ENCODE measurements around the gene DAP. TPM values are rescaled to one million over a fixed set of nuclear protein-coding genes. Genes with fewer than 3 reads are reported as not detected.

DAP gene
- total RNA-seq, 1 experiment from 2014 or later = 17.1 TPM

GRCh38 chr5:10672146-10673016 lies 88.7 kb downstream of the DAP start:
- in situ Hi-C loops (cut with HindIII; ENCODE audit: low pct_unique_long_range_greater_than_20kb, low sequenced_read_pairs) = no loop called here
- DNase-seq (ENCODE audit: low read depth, low spot score) = no peak

DNA sequence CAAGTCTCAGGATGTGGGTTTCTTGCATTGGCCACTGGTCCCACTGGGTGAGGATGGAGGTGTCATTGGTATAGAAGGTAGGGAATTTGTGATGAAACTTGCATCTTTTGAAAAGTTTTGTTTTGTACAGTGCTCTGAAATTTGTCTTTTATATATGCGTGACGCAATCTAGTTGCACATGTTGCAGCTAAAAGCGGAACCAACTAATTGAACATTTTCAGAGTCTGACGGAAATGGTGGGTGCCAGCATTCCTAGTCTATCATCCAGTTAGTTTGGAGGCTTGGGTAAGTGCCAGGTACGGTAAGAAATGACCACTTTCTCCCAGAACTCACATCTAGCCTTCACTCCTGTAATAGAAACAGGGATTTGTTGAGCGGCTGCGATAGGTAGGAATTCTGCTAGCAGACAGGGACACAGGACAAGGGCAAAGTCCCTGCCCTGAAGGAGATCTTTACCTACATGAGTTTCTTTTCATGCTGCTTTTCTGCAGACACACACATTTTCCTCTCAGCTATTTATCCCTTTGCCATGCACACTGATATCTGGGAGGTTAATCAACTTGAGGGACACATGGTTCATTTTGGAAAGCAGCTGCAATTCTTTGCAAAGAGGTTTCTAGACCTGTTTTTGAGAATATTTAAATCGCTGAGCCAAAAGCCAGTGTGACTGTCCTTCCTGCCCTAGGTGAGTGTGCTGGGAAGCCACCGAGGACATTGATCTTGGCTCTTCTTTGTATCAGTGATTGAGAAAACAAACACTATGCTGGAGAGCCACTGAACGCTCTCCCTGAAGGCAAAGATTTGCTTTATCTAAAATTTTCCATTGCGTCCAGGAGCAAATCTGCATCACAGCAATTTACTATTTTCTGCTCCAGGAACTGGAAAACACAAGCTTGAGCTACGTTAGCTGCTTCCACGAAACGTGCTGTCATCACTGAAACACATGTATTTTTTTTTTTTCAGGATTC lies 89.7 kb downstream of the DAP start:
- in situ Hi-C loops (cut with HindIII; ENCODE audit: low pct_unique_long_range_greater_than_20kb, low sequenced_read_pairs) = no loop called here
- DNase-seq (ENCODE audit: low read depth, low spot score) = no peak

GRCh38 chr5:10669983-10670382 lies 91.1 kb downstream of the DAP start:
- DNase-seq (ENCODE audit: low read depth, low spot score) = no peak
- in situ Hi-C loops (cut with HindIII; ENCODE audit: low pct_unique_long_range_greater_than_20kb, low sequenced_read_pairs) = loop anchor here (10.0 kb wide), 1 partner anchor 185 kb away; no protein-coding TSS in a partner anchor

DNA sequence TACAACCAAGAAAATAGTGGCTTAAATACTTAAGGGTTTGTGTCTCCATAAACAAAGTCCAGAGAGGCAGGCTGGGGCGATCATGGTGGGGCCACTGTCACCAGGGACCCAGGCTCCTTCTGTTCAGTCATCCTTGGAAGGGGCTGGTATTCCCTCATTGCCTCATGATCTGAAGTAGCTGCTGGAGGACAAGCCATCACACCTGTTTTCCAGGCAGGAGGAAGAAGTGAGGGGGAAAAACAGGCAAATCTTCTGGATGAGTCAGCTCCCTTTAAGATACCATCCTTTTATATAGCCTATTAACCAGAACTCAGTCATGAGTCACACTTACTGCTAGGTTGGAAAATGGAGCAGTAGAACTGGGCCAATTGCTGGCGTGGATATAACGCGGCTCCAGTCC lies 92.3 kb downstream of the DAP start:
- DNase-seq (ENCODE audit: low read depth, low spot score) = no peak
- in situ Hi-C loops (cut with HindIII; ENCODE audit: low pct_unique_long_range_greater_than_20kb, low sequenced_read_pairs) = loop anchor here (10.0 kb wide), 1 partner anchor 184 kb away; no protein-coding TSS in a partner anchor

DNA sequence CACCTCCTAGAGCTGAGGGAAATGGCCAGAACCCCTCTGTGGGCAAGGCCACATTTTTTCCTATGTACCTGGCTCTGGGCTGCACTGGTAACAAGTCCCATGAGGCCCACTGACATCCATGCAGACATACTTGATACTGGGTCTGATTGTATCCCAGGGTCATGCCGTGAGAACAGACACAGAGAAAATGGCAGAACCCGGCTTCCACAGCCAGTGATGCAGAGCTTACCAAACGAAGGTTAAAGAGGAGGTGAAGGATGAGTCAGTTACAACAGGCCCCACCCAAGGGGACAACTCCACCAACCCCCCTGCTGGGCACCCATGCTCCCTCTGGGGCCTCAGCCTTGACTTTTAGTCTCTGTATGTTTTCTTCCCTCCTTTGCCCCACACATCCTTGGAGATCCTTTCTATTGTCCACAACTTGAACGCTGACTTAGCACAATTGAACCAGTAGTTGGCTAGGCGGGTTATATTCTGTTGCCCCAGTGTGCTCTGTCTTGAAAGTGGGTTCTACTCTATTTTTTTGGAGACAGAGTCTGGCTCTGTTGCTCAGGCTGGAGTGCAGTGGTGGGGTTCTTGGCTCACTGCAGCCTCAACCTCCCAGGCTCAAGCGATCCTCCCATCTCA lies 93.5 kb downstream of the DAP start:
- in situ Hi-C loops (cut with HindIII; ENCODE audit: low pct_unique_long_range_greater_than_20kb, low sequenced_read_pairs) = loop anchor here (10.0 kb wide), 1 partner anchor 183 kb away; no protein-coding TSS in a partner anchor
- DNase-seq (ENCODE audit: low read depth, low spot score) = no peak

DNA sequence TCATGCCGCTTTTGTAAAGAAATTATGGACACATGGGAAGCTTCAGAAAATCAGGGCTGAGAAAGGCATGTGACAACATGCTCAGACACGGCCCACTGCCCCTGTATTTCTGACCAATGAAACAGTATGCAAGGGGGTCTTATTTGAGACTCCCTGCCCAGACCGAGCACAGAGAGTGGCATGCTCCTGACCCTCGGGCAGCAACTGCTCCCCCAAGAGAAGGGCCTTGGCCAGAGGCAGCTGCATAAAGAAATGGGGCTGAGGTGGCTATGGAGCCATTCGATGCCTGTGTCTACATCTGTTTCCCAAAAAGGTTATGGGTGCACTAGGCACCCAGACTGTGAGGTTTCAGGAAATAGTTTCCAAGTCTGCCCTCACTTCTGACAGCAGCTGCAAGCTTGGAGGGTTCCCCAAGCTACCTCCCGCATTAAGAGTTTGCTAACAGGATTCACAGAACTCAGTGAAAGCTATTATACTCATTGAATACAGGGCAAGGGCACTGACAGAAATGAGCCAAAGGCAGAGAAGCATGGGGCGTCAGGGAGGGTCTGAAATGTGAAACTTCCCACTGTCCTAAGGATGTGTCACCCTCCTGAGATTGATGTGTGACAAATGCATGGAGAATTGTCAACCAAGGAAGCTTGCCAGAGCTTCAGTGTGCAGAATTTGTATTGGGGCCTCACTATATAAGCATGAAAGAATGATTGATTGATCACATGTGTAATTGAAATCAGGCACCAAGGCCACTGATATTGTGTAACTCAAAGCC lies 94.3 kb downstream of the DAP start:
- in situ Hi-C loops (cut with HindIII; ENCODE audit: low pct_unique_long_range_greater_than_20kb, low sequenced_read_pairs) = loop anchor here (10.0 kb wide), 1 partner anchor 182 kb away; no protein-coding TSS in a partner anchor

GRCh38 chr5:10665799-10666198 lies 95.2 kb downstream of the DAP start:
- DNase-seq (ENCODE audit: low read depth, low spot score) = no peak
- in situ Hi-C loops (cut with HindIII; ENCODE audit: low pct_unique_long_range_greater_than_20kb, low sequenced_read_pairs) = loop anchor here (10.0 kb wide), 1 partner anchor 181 kb away; no protein-coding TSS in a partner anchor

More for the DNA sequence above, 94.3 kb downstream of the DAP start:
- no peak for DNase-seq (ENCODE audit: low read depth, low spot score)

- peak; percentile 21 for DNase-seq (ENCODE audit: low read depth, low spot score)
- in situ Hi-C loops (cut with HindIII; ENCODE audit: low pct_unique_long_range_greater_than_20kb, low sequenced_read_pairs) = loop anchor here (10.0 kb wide), 1 partner anchor 179 kb away; no protein-coding TSS in a partner anchor
Observed at GRCh38 chr5:10664180-10664769, 96.8 kb downstream of the DAP start.

DNA sequence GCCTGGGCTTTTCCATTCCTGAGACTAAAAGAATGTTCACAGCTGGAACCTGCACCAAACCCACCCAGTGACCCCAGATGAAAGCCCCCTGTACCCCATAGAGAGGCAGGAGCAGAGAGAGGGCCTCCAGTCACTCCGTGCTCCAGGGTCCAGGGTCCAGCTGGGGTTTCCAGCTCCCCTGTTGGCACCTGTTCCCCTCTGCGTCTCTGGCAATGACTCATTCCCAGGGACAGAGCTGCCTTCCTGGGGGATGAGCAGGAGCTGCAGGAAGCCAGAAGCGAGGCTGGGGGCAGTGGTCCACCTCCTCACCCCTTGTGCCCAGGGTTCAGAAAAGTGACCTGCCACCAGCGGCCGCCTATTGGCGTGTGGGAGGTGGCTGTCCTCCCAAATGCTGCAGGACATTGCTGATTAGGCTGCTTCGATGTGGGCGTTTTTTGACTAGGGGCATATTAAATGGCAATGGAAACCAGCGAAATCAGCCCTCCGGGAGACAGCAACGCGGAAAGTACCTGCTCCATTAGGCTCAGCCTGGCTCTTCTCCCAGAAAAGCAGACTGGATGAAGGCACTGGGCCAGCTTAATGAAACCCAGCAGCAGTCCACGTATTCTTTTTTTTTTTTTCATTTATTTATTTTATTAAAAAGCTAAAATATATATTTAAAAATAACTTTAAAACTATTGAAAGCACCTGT lies 97.4 kb downstream of the DAP start:
- DNase-seq (ENCODE audit: low read depth, low spot score) = no peak
- in situ Hi-C loops (cut with HindIII; ENCODE audit: low pct_unique_long_range_greater_than_20kb, low sequenced_read_pairs) = loop anchor here (10.0 kb wide), 1 partner anchor 179 kb away; no protein-coding TSS in a partner anchor

GRCh38 chr5:10662661-10663488 lies 98.2 kb downstream of the DAP start:
- in situ Hi-C loops (cut with HindIII; ENCODE audit: low pct_unique_long_range_greater_than_20kb, low sequenced_read_pairs) = loop anchor here (10.0 kb wide), 1 partner anchor 178 kb away; no protein-coding TSS in a partner anchor

GRCh38 chr5:10662083-10662482 lies 99.0 kb downstream of the DAP start:
- DNase-seq (ENCODE audit: low read depth, low spot score) = no peak
- in situ Hi-C loops (cut with HindIII; ENCODE audit: low pct_unique_long_range_greater_than_20kb, low sequenced_read_pairs) = loop anchor here (10.0 kb wide), 1 partner anchor 177 kb away; no protein-coding TSS in a partner anchor

More at GRCh38 chr5:10662661-10663488, 98.2 kb downstream of the DAP start:
- no peak for DNase-seq (ENCODE audit: low read depth, low spot score)

GRCh38 chr5:10661401-10661800 lies 99.6 kb downstream of the DAP start:
- in situ Hi-C loops (cut with HindIII; ENCODE audit: low pct_unique_long_range_greater_than_20kb, low sequenced_read_pairs) = loop anchor here (10.0 kb wide), 1 partner anchor 177 kb away; no protein-coding TSS in a partner anchor

GRCh38 chr5:10660720-10661387 lies 100.2 kb downstream of the DAP start:
- in situ Hi-C loops (cut with HindIII; ENCODE audit: low pct_unique_long_range_greater_than_20kb, low sequenced_read_pairs) = loop anchor here (10.0 kb wide), 1 partner anchor 176 kb away; no protein-coding TSS in a partner anchor

More at GRCh38 chr5:10661401-10661800, 99.6 kb downstream of the DAP start:
- DNase-seq (ENCODE audit: low read depth, low spot score) = no peak

DNA sequence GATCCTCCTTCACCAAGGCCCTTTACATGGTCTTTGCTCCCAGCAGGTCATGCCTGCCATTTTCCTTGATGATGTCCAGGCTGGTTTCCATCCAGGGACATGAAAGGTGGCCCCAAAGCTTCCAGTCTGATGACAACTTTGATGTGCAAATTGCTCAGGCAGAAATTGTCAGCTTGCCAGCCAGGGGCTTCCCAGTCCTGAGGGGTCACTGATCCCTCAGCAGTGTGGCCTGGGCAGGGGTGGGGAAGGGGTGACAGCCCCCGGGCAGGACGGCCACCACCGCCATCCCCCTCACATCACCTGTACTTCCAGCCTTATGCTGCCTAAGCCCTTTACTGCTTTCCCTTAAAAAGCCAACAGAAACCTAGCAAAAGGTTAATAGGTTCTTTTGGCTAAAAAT lies 100.9 kb downstream of the DAP start:
- in situ Hi-C loops (cut with HindIII; ENCODE audit: low pct_unique_long_range_greater_than_20kb, low sequenced_read_pairs) = loop anchor here (10.0 kb wide), 1 partner anchor 175 kb away; no protein-coding TSS in a partner anchor
- no peak for DNase-seq (ENCODE audit: low read depth, low spot score)

More at GRCh38 chr5:10660720-10661387, 100.2 kb downstream of the DAP start:
- no peak for DNase-seq (ENCODE audit: low read depth, low spot score)

Measured in SK-MEL-5 (cell line).